HFF-Myc (cell line): ENCODE results near the gene WDR72.

Experiments
- DNase-seq: peaks from one replicate; pipeline ENCODE4 v3.0.0-alpha.2; 2011; ENCODE audit warnings: low read depth; ENCODE audit errors: extremely low read depth
- H3K4me3 ChIP-seq: replicated peaks from 2 replicates; pipeline ENCODE4 v1.5.1; 2011; ENCODE audit warnings: low read depth, mild to moderate bottlenecking, control low read depth, low read length
- CTCF ChIP-seq: IDR thresholded peaks from 2 replicates; pipeline ENCODE4 v1.5.1; 2012; ENCODE audit warnings: mild to moderate bottlenecking, low read depth, low read length, control low read depth; ENCODE audit errors: missing control alignments

Gene WDR72

GRCh38 chr15:53539878-53540277 is 219.6 kb downstream of the WDR72 start:
- no peak for TF ChIP-seq CTCF
- DNase-seq = no peak
- no peak overlapping the region for H3K4me3 ChIP-seq

GRCh38 chr15:53536479-53537120 is 222.9 kb downstream of the WDR72 start:
- H3K4me3 ChIP-seq = no peak overlapping the region
- DNase-seq = no peak
- no peak for TF ChIP-seq CTCF

- H3K4me3 ChIP-seq = no peak overlapping the region
- no peak for TF ChIP-seq CTCF
- no peak for DNase-seq
These were observed 223.6 kb downstream of the WDR72 start for GRCh38 chr15:53535886-53536285.

GRCh38 chr15:53534105-53534839 is 225.2 kb downstream of the WDR72 start:
- TF ChIP-seq CTCF = no peak
- no peak overlapping the region for H3K4me3 ChIP-seq
- DNase-seq = no peak

GRCh38 chr15:53530761-53531160 is 228.7 kb downstream of the WDR72 start:
- DNase-seq = no peak
- no peak for TF ChIP-seq CTCF
- no peak overlapping the region for H3K4me3 ChIP-seq

- DNase-seq = no peak
- no peak for TF ChIP-seq CTCF
- H3K4me3 ChIP-seq = no peak overlapping the region
These were observed 231.5 kb downstream of the WDR72 start for GRCh38 chr15:53527996-53528395.
